ENCODE data around the gene CPS1. TPM values are rescaled to one million over a fixed set of nuclear protein-coding genes. Genes with fewer than 3 reads are reported as not detected.

CPS1 gene
- total RNA-seq, 1 experiment from 2014 or later = 14.2 TPM

GRCh38 chr2:210568108-210568507, 11.7 kb downstream of the CPS1 start:
- no peaks in the 10 kb centered on the region for H3K27me3 Mint-ChIP-seq (ENCODE audit: low read depth)
- Histone ChIP-seq H2BK20ac (ENCODE audit: low read depth, low read length, poor library complexity, severe bottlenecking) (no peak overlapping the region), H3K4me1 (ENCODE audit: insufficient read depth, low read length) (no peaks in the 10 kb centered on the region; the same call in 1 of the 2 replicates), H2BK5ac (ENCODE audit: insufficient read length, low read length) (no peak overlapping the region), H3K23me2 (ENCODE audit: insufficient read length, low read depth, low read length, poor library complexity, severe bottlenecking) (no peaks in the 10 kb centered on the region), H3K56ac (ENCODE audit: insufficient read length, low read depth, low read length) (no peak overlapping the region), H2BK15ac (ENCODE audit: low read depth, low read length) (no peak overlapping the region), H4K91ac (ENCODE audit: insufficient read length, low read depth, low read length) (no peak overlapping the region), H3T11ph (ENCODE audit: low read length) (no peak overlapping the region), H3K79me1 (ENCODE audit: insufficient read depth, low read depth, low read length, poor library complexity, severe bottlenecking) (no peaks in the 10 kb centered on the region), H3K4ac (ENCODE audit: low read depth, low read length) (no peak overlapping the region), H3K79me2 (ENCODE audit: insufficient read depth, low read length) (no peaks in the 10 kb centered on the region), H4K5ac (ENCODE audit: insufficient read length, low read depth, low read length) (no peak overlapping the region), H2BK120ac (ENCODE audit: low read depth, low read length, poor library complexity, severe bottlenecking) (no peak overlapping the region), H3K9ac (ENCODE audit: extremely low read depth, insufficient read length, low read length) (no peak overlapping the region), H2BK12ac (ENCODE audit: insufficient read length, low read depth, low read length) (no peak overlapping the region), H4K20me1 (ENCODE audit: control insufficient read depth, insufficient read depth, insufficient read length) (no peaks in the 10 kb centered on the region), H2AFZ (ENCODE audit: low read length) (no peak overlapping the region), H3K27me3 (ENCODE audit: insufficient read depth, low read length) (no peaks in the 10 kb centered on the region), H2AK5ac (ENCODE audit: insufficient read length, low read length) (no peak overlapping the region), H3K23ac (ENCODE audit: insufficient read length, low read depth, low read length) (no peak overlapping the region), H4K8ac (replicated peaks; ENCODE audit: insufficient read length, low read depth, low read length) (no peak overlapping the region), H3K18ac (ENCODE audit: insufficient read length, low read depth, low read length) (no peak overlapping the region), H3K14ac (ENCODE audit: insufficient read depth, low read length) (no peak overlapping the region), H3K27ac (ENCODE audit: insufficient read length, low read depth, low read length) (no peak overlapping the region), H3K9me3 (ENCODE audit: control insufficient read depth, low read depth, low read length) (no peaks in the 10 kb centered on the region), H3K4me2 (ENCODE audit: insufficient read depth, insufficient read length, low read length) (no peak overlapping the region)
- no CpG with 5 or more reads among the region's 2 CpGs for WGBS (ENCODE audit: extremely low coverage, insufficient read length, low lambda C conversion rate)
- no peaks in the 10 kb centered on the region for H3K36me3 Mint-ChIP-seq (ENCODE audit: insufficient read depth in 1 of 3, low read depth in 3 of 3)
- peaks cover 6 to 7% of the 10 kb centered on the region in 2 experiments for H3K4me1 Mint-ChIP-seq
- H3K9me3 Mint-ChIP-seq = no peaks in the 10 kb centered on the region
- H3K4me3 Mint-ChIP-seq = no peak overlapping the region
- DNase-seq = no peak
- TF ChIP-seq, protein P1, sequence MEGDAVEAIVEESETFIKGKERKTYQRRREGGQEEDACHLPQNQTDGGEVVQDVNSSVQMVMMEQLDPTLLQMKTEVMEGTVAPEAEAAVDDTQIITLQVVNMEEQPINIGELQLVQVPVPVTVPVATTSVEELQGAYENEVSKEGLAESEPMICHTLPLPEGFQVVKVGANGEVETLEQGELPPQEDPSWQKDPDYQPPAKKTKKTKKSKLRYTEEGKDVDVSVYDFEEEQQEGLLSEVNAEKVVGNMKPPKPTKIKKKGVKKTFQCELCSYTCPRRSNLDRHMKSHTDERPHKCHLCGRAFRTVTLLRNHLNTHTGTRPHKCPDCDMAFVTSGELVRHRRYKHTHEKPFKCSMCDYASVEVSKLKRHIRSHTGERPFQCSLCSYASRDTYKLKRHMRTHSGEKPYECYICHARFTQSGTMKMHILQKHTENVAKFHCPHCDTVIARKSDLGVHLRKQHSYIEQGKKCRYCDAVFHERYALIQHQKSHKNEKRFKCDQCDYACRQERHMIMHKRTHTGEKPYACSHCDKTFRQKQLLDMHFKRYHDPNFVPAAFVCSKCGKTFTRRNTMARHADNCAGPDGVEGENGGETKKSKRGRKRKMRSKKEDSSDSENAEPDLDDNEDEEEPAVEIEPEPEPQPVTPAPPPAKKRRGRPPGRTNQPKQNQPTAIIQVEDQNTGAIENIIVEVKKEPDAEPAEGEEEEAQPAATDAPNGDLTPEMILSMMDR (conservative IDR thresholded peaks at IDR 0.05) = no peak
- 0 out of 7 replicates have a peak overlapping the region, but pooled peaks of 1 of the 3 experiments have one; percentile 8 for H3K27ac Mint-ChIP-seq

Data from H9 (cell line).